HT-29 (cell line): ENCODE results near the gene IGSF21. TPM values are rescaled to one million over a fixed set of nuclear protein-coding genes. Genes with fewer than 3 reads are reported as not detected.
"Not testable (repeated sequence)": the region's sequence is repeated elsewhere in the genome, so short reads cannot be mapped to it uniquely, and the experiment has no call there.

ENCODE experiments used
- DNase-seq: peaks from one replicate; pipeline ENCODE4 v3.0.0-alpha.2; 2015; ENCODE audit warnings: low spot score
- total RNA-seq: library from RNA; depleted of rRNA; stranded (reverse); fragments of >200 nt; shearing (Covaris generic); gene quantifications from 2 replicates; pipeline ENCODE4 v1.2.3, GENCODE V29; 2014

IGSF21 gene
- total RNA-seq, 1 experiment from 2014 or later: not detected

GRCh38 chr1:18352636-18353265 is 245.2 kb downstream of the IGSF21 start:
- DNase-seq: no peak

- no peak for DNase-seq
These were observed 245.9 kb downstream of the IGSF21 start for GRCh38 chr1:18353528-18353927.

GRCh38 chr1:18353992-18354391 is 246.4 kb downstream of the IGSF21 start:
- no peak for DNase-seq

- no peak for DNase-seq
These were observed 247.0 kb downstream of the IGSF21 start for GRCh38 chr1:18354612-18355011.

- DNase-seq: no peak
These were observed 250.1 kb downstream of the IGSF21 start for GRCh38 chr1:18357622-18358230.

- DNase-seq: no peak
These were observed 251.0 kb downstream of the IGSF21 start for GRCh38 chr1:18358600-18358999.

- DNase-seq: peak; percentile 40
These were observed 252.7 kb downstream of the IGSF21 start for GRCh38 chr1:18360251-18360650.

GRCh38 chr1:18362150-18362549 is 254.6 kb downstream of the IGSF21 start:
- DNase-seq: no peak

- no peak for DNase-seq
These were observed 255.8 kb downstream of the IGSF21 start for GRCh38 chr1:18363436-18363835.

- no peak for DNase-seq
These were observed 257.6 kb downstream of the IGSF21 start for GRCh38 chr1:18365099-18365705.

GRCh38 chr1:18372505-18372904 is 264.9 kb downstream of the IGSF21 start:
- not testable (repeated sequence) for DNase-seq

- DNase-seq: no peak
These were observed 265.6 kb downstream of the IGSF21 start for GRCh38 chr1:18373151-18373550.

GRCh38 chr1:18373882-18374493 is 266.4 kb downstream of the IGSF21 start:
- DNase-seq: peak; percentile 31

- no peak for DNase-seq
These were observed 269.1 kb downstream of the IGSF21 start for GRCh38 chr1:18376661-18377060.

- no peak for DNase-seq
These were observed 272.7 kb downstream of the IGSF21 start for GRCh38 chr1:18380288-18380687.

- no peak for DNase-seq
These were observed 276.5 kb downstream of the IGSF21 start for GRCh38 chr1:18384059-18384458.

- DNase-seq: no peak
These were observed 276.9 kb downstream of the IGSF21 start for GRCh38 chr1:18384471-18384870.

- no peak for DNase-seq
These were observed 277.7 kb downstream of the IGSF21 start for GRCh38 chr1:18385239-18385790.

GRCh38 chr1:18386591-18386990 is 279.0 kb downstream of the IGSF21 start:
- no peak for DNase-seq

- no peak for DNase-seq
These were observed 279.7 kb downstream of the IGSF21 start for GRCh38 chr1:18387307-18387706.

- no peak for DNase-seq
These were observed 283.4 kb downstream of the IGSF21 start for GRCh38 chr1:18390953-18391352.

GRCh38 chr1:18394563-18395156 is 287.1 kb downstream of the IGSF21 start:
- DNase-seq: no peak
